SU-DHL-6 (cell line): ENCODE results near the gene RAP1GAP2.

ENCODE experiments used
- H2AFZ ChIP-seq: fragments of 200-600 bp; sonication (generic); 2 replicates; pipeline ENCODE4 v1.6.1; 2014; ENCODE audit warnings: low read depth, mild to moderate bottlenecking, moderate library complexity, mixed read lengths, antibody characterized with exemption, low read length; ENCODE audit not compliant: severe bottlenecking
- H3F3A ChIP-seq: fragments of 200-600 bp; shearing (Covaris generic); 2 replicates; pipeline ENCODE4 v1.6.0; 2016; ENCODE audit warnings: antibody characterized with exemption, mild to moderate bottlenecking; ENCODE audit not compliant: insufficient read depth
- H3K27ac ChIP-seq: fragments of 200-600 bp; sonication (generic); 2 replicates; pipeline ENCODE4 v1.5.1; 2016; ENCODE audit warnings: low read depth, mild to moderate bottlenecking, low read length, moderate library complexity, mixed read lengths
- H3K27me3 ChIP-seq: fragments of 200-600 bp; sonication (generic), shearing (Covaris generic); 2 replicates; pipeline ENCODE4 v1.6.0; 2014; ENCODE audit warnings: mild to moderate bottlenecking, low read length
- H3K36me3 ChIP-seq: fragments of 200-600 bp; sonication (generic); 2 replicates; pipeline ENCODE4 v1.6.1; 2014; ENCODE audit warnings: mild to moderate bottlenecking, low read length, mixed read lengths
- H3K4me2 ChIP-seq: fragments of 300-600, 200-600 bp; shearing (Covaris generic), sonication (generic); 2 replicates; pipeline ENCODE4 v1.6.0; 2014; ENCODE audit warnings: low read length, low read depth, mild to moderate bottlenecking; ENCODE audit not compliant: poor library complexity, severe bottlenecking
- H3K4me3 ChIP-seq: fragments of 200-600 bp; sonication (generic); 2 replicates; pipeline ENCODE4 v1.5.1; 2014; ENCODE audit warnings: antibody characterized with exemption, low read length, mild to moderate bottlenecking, mixed read lengths; ENCODE audit not compliant: insufficient read depth, poor library complexity, severe bottlenecking
- H3K79me2 ChIP-seq: fragments of 200-600 bp; sonication (generic); 2 replicates; pipeline ENCODE4 v1.6.1; 2014; ENCODE audit warnings: mild to moderate bottlenecking, low read length, moderate library complexity; ENCODE audit not compliant: insufficient read depth
- H3K9ac ChIP-seq: fragments of 200-600 bp; sonication (generic); 2 replicates; pipeline ENCODE4 v1.7.0; 2014; ENCODE audit warnings: mild to moderate bottlenecking, low read length
- H3K9me2 ChIP-seq: fragments of 200-600 bp; sonication (generic); replicated peaks from 2 replicates; pipeline ENCODE4 v1.6.1; 2014; ENCODE audit warnings: low read length; ENCODE audit not compliant: insufficient read depth
- H3K9me3 ChIP-seq: fragments of 200-600 bp; sonication (generic); 2 replicates; pipeline ENCODE4 v1.6.1; 2014; ENCODE audit warnings: low read length, mixed read lengths; ENCODE audit not compliant: insufficient read depth
- H4K20me1 ChIP-seq: fragments of 200-600 bp; sonication (generic); 2 replicates; pipeline ENCODE4 v1.6.1; 2014; ENCODE audit warnings: low read depth, mild to moderate bottlenecking, antibody characterized with exemption, low read length, moderate library complexity, mixed read lengths
- CTCF ChIP-seq: fragments of 200-600 bp; sonication (generic); IDR thresholded peaks from one replicate; pipeline ENCODE4 v1.5.1; 2017; ENCODE audit warnings: antibody characterized with exemption, mild to moderate bottlenecking, low read length, moderate library complexity; ENCODE audit not compliant: insufficient read depth, poor library complexity, severe bottlenecking
- EZH2phosphoT487 ChIP-seq: fragments of 200-600 bp; sonication (generic), shearing (Covaris generic); conservative IDR thresholded peaks from 2 replicates; pipeline ENCODE4 v1.6.1; 2018; ENCODE audit warnings: mild to moderate bottlenecking, antibody characterized with exemption, low read length, moderate library complexity, mixed read lengths

Gene RAP1GAP2

DNA sequence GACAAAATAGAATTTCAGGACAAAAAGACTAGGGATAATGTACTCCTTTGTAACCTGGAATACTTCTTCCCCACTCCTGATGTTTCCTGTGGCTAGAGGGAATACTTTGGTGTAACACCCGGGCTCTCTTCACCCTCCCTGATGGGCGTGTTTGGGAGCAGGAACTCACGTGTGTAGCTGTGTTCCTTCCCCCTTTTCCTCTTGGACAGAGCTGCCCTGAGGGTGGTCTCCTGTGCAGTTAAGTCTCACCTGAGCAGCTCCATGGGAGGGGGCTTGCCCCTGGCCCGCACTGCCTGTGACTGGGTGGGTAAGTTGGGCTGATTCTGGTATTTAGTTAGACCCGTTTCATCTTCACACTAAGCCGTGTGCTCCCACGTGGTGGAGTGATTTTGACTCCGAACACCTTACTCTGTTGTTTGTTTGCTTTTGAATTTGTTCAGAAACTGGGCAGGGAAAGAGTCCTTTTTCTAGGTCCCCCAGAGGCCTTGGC, 179.3 kb downstream of the RAP1GAP2 start:
- Histone ChIP-seq H3K4me2 (no peak overlapping the region), H3K79me2 (no peaks in the 10 kb centered on the region), H3K27me3 (no peaks in the 10 kb centered on the region), H3K4me3 (no peak overlapping the region), H4K20me1 (no peaks in the 10 kb centered on the region), H3K9ac (no peak overlapping the region), H3K27ac (no peak overlapping the region), H3K9me2 (no peaks in the 10 kb centered on the region), H2AFZ (no peak overlapping the region), H3F3A (no peaks in the 10 kb centered on the region), H3K36me3 (no peaks in the 10 kb centered on the region), H3K9me3 (no peaks in the 10 kb centered on the region)
- TF ChIP-seq CTCF (no peak), EZH2phosphoT487 (no peak)

DNA sequence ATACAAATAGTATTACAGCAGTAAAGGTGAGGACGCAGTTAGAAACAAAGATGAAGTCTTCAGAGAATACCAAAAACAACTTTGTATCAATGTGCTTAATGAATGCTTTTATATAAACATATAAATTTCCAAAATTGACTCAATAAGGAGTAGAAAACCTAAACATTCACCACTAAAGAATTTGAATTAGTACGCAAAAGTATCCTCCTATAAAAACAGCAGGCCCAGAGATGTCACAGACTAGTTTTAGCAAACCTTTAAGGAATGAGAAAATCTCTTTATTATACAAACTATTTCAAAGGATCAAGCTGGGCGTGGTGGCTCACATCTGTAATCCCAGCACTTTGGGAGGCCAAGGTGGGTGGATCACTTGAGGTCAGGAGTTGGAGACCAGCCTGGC, 180.9 kb downstream of the RAP1GAP2 start:
- Histone ChIP-seq H3K27ac (no peak overlapping the region), H2AFZ (no peak overlapping the region), H3F3A (no peaks in the 10 kb centered on the region), H3K27me3 (no peaks in the 10 kb centered on the region), H3K4me3 (no peak overlapping the region), H3K4me2 (no peak overlapping the region), H3K79me2 (no peaks in the 10 kb centered on the region), H3K36me3 (no peaks in the 10 kb centered on the region), H3K9me2 (no peaks in the 10 kb centered on the region), H3K9ac (no peak overlapping the region), H4K20me1 (no peaks in the 10 kb centered on the region), H3K9me3 (no peaks in the 10 kb centered on the region)
- no peak for TF ChIP-seq EZH2phosphoT487
- TF ChIP-seq CTCF, result no peak

DNA sequence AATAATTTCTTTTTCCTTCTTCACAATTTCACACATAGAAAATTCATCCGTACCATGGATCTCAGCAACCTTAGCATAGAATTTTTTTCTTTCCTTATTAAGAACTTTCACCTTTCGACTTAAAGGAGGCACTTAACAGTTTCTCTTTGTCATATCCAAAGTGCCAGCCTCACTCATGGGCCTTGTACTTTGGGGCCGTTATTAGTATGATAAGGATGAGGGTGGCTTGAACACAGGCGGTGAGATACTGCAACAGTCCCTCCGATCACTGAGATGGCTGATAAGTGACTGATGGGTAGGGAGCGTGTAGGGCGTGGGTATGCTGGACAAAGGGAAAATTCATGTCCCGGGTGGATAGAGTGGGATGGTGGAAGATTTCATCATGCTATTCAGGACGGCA, 181.9 kb downstream of the RAP1GAP2 start:
- Histone ChIP-seq H3K79me2 (no peaks in the 10 kb centered on the region), H3K4me3 (no peak overlapping the region), H3K27ac (no peak overlapping the region), H3K9ac (no peak overlapping the region), H3F3A (no peaks in the 10 kb centered on the region), H3K9me3 (no peaks in the 10 kb centered on the region), H4K20me1 (no peaks in the 10 kb centered on the region), H3K36me3 (no peaks in the 10 kb centered on the region), H2AFZ (no peak overlapping the region), H3K9me2 (no peaks in the 10 kb centered on the region), H3K27me3 (no peaks in the 10 kb centered on the region), H3K4me2 (no peak overlapping the region)
- no peak for TF ChIP-seq CTCF
- no peak for TF ChIP-seq EZH2phosphoT487
